CD4-positive, alpha-beta T cell treated with Interleukin-2 at 100 ng/mL for 4 hours (primary cell): ENCODE results near the gene EVL.
"Not testable (repeated sequence)": the region's sequence is repeated elsewhere in the genome, so short reads cannot be mapped to it uniquely, and the experiment has no call there.

Experiments
- DNase-seq: peaks from one replicate; pipeline ENCODE4 v3.0.0-alpha.2; 2020; ENCODE audit warnings: low spot score

The EVL gene

GRCh38 chr14:100065111-100065871, at the start of gene EVL:
EVL (plus strand) TSS chr14:100065422; CDS start chr14:100065501, 79 bp downstream.
- DNase-seq, result peak; percentile 84

GRCh38 chr14:100017553-100017952, 47.7 kb upstream of the EVL start:
- no peak for DNase-seq

GRCh38 chr14:100018054-100018453, 47.2 kb upstream of the EVL start:
- no peak for DNase-seq

- no peak for DNase-seq
These were observed 46.7 kb upstream of the EVL start for GRCh38 chr14:100018482-100018881.

GRCh38 chr14:100019156-100019744, 46.0 kb upstream of the EVL start:
- no peak for DNase-seq

- no peak for DNase-seq
These were observed 44.6 kb upstream of the EVL start for GRCh38 chr14:100020629-100021028.

- no peak for DNase-seq
These were observed 42.3 kb upstream of the EVL start for GRCh38 chr14:100022772-100023451.

- DNase-seq, result peak; percentile 5
These were observed 40.1 kb upstream of the EVL start for GRCh38 chr14:100025111-100025510.

GRCh38 chr14:100027771-100028490, 37.3 kb upstream of the EVL start:
- DNase-seq, result no peak

GRCh38 chr14:100028990-100029677, 36.1 kb upstream of the EVL start:
- DNase-seq, result no peak

GRCh38 chr14:100030006-100030405, 35.2 kb upstream of the EVL start:
- DNase-seq, result not testable (repeated sequence)

GRCh38 chr14:100030452-100031153, 34.6 kb upstream of the EVL start:
- no peak for DNase-seq

GRCh38 chr14:100031506-100032281, 33.5 kb upstream of the EVL start:
- DNase-seq, result no peak

- DNase-seq, result no peak
These were observed 32.5 kb upstream of the EVL start for GRCh38 chr14:100032738-100033137.

- no peak for DNase-seq
These were observed 31.7 kb upstream of the EVL start for GRCh38 chr14:100033347-100034075.

GRCh38 chr14:100034468-100034867, 30.8 kb upstream of the EVL start:
- DNase-seq, result no peak

- no peak for DNase-seq
These were observed 30.2 kb upstream of the EVL start for GRCh38 chr14:100034961-100035500.

- DNase-seq, result no peak
These were observed 29.5 kb upstream of the EVL start for GRCh38 chr14:100035700-100036099.

GRCh38 chr14:100037353-100037752, 27.9 kb upstream of the EVL start:
- DNase-seq, result no peak
